HS-5 (cell line): Measurements from ENCODE around the gene SYT6.

Experiments used
- DNase-seq: peaks from one replicate; pipeline ENCODE4 v3.0.0-alpha.2; 2012; ENCODE audit warnings: low read depth

Gene SYT6

GRCh38 chr1:114153261-114154145 lies at the start of gene SYT6:
SYT6 (minus strand) TSS chr1:114153869; CDS start chr1:114153772, 97 bp downstream.
- no peak for DNase-seq

- DNase-seq: no peak
Measured at GRCh38 chr1:114201486-114201885, 47.8 kb upstream of the SYT6 start.

GRCh38 chr1:114199017-114199594 lies 45.4 kb upstream of the SYT6 start:
- no peak for DNase-seq

GRCh38 chr1:114196992-114197907 lies 43.6 kb upstream of the SYT6 start:
- no peak for DNase-seq

GRCh38 chr1:114195819-114196218 lies 42.1 kb upstream of the SYT6 start:
- DNase-seq: no peak

- DNase-seq: no peak
Measured at GRCh38 chr1:114192328-114192727, 38.7 kb upstream of the SYT6 start.

GRCh38 chr1:114189398-114189797 lies 35.7 kb upstream of the SYT6 start:
- DNase-seq: no peak

GRCh38 chr1:114181356-114181755 lies 27.7 kb upstream of the SYT6 start:
- no peak for DNase-seq

GRCh38 chr1:114180742-114181141 lies 27.1 kb upstream of the SYT6 start:
- DNase-seq: no peak

- DNase-seq: no peak
Measured at GRCh38 chr1:114178936-114179335, 25.3 kb upstream of the SYT6 start.

GRCh38 chr1:114177282-114177681 lies 23.6 kb upstream of the SYT6 start:
- DNase-seq: no peak

- DNase-seq: no peak
Measured at GRCh38 chr1:114176366-114176765, 22.7 kb upstream of the SYT6 start.

GRCh38 chr1:114173680-114174079 lies 20.0 kb upstream of the SYT6 start:
- no peak for DNase-seq

GRCh38 chr1:114169509-114169908 lies 15.8 kb upstream of the SYT6 start:
- DNase-seq: no peak

GRCh38 chr1:114167226-114167625 lies 13.6 kb upstream of the SYT6 start:
- no peak for DNase-seq

GRCh38 chr1:114164840-114165543 lies 11.3 kb upstream of the SYT6 start:
- no peak for DNase-seq

- no peak for DNase-seq
Measured at GRCh38 chr1:114159941-114160340, 6.3 kb upstream of the SYT6 start.

GRCh38 chr1:114157275-114157660 lies 3.6 kb upstream of the SYT6 start:
- DNase-seq: no peak

- no peak for DNase-seq
Measured at GRCh38 chr1:114156538-114157274, 3.0 kb upstream of the SYT6 start.

- DNase-seq: no peak
Measured at GRCh38 chr1:114155706-114156105, 2.0 kb upstream of the SYT6 start.

GRCh38 chr1:114154963-114155322 lies 1.3 kb upstream of the SYT6 start:
- DNase-seq: no peak
